ENCODE results near the gene JAKMIP3.
A peak's percentile ranks its signal among the peaks of the same experiment; 100 is the strongest.

Gene JAKMIP3

DNA sequence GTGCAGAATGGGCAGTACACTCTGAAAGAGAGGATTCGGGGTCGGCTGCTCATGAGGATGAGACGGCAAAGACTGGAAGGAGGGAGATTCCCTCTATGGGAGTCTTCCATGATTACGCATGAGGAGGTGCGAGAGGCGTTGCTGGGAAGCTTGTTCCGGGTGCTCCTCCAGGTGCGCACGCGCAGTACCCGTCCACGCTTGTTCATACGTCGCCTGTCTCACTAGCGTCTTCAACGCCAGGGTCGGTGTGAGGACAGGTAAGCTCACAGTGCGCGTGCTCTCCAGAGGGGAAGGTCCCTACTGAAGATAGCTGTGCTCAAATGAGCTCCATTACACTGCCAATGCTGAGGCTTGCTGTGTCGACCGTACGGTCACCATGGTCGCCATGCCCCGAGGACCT lies 44.7 kb upstream of the JAKMIP3 start:
- no peak for DNase-seq (ENCODE audit: extremely low spot score)
- CTCF ChIA-PET = interaction anchor here (1.0 kb wide), 1 partner anchor 135 kb away, joined by 4 read pairs; no protein-coding TSS in a partner anchor

DNA sequence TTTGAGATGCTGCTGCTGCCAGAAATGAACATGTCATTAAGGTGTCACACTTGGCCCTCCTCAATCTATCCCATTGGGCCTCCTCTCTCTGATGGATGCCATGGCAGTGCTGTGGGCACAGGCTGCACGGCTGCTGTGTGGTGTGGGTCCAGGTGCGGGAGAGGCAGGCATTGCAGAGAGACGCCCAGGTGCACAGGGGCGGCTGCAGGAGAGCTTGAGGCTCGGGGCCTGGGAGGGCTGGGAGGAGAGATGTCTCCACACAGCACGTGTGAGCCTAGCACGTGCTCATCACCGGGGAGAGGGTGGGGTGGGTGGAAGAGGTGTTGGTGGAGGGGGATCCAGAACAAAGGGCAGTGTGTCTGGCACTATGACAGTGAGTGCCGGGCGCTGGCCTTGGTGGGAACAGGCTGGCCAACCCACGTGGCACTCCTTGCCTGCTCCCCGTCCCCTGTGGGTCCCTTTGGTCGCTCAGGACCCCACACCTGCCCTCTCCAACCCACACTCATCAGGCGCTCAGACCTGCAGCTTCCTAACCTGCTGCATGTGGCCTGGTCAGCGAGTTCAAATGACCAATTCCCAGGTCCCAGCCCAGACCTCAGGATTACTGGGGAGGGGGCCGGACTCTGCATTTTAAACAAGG lies 44.1 kb upstream of the JAKMIP3 start:
- ChIA-PET CTCF (interaction anchor here (1.0 kb wide), 1 partner anchor 136 kb away, joined by 4 read pairs; no protein-coding TSS in a partner anchor), POLR2A (no interaction called here)
- TF ChIP-seq ELF4 (IDR thresholded peaks at IDR 0.05) (no peak), NFRKB (IDR thresholded peaks at IDR 0.05) (no peak), BHLHE40 (IDR thresholded peaks at IDR 0.05; ENCODE audit: borderline replicate concordance) (no peak), L3MBTL2 (conservative IDR thresholded peaks at IDR 0.05) (no peak), FOXK2 (IDR thresholded peaks at IDR 0.05) (no peak)
- DNase-seq (ENCODE audit: extremely low spot score) = no peak

More for the DNA sequence above, 44.7 kb upstream of the JAKMIP3 start:
- POLR2A ChIA-PET = no interaction called here
- TF ChIP-seq HDGF (IDR thresholded peaks at IDR 0.05; ENCODE audit: borderline replicate concordance) (no peak), CTBP1 (IDR thresholded peaks at IDR 0.05; ENCODE audit: borderline replicate concordance) (no peak), SP1 (IDR thresholded peaks at IDR 0.05) (no peak), LEF1 (IDR thresholded peaks at IDR 0.05; ENCODE audit: borderline replicate concordance) (no peak), ELF4 (IDR thresholded peaks at IDR 0.05) (no peak)
- TF ChIP-seq, protein P1, sequence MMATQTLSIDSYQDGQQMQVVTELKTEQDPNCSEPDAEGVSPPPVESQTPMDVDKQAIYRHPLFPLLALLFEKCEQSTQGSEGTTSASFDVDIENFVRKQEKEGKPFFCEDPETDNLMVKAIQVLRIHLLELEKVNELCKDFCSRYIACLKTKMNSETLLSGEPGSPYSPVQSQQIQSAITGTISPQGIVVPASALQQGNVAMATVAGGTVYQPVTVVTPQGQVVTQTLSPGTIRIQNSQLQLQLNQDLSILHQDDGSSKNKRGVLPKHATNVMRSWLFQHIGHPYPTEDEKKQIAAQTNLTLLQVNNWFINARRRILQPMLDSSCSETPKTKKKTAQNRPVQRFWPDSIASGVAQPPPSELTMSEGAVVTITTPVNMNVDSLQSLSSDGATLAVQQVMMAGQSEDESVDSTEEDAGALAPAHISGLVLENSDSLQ (IDR thresholded peaks at IDR 0.05) = no peak

DNA sequence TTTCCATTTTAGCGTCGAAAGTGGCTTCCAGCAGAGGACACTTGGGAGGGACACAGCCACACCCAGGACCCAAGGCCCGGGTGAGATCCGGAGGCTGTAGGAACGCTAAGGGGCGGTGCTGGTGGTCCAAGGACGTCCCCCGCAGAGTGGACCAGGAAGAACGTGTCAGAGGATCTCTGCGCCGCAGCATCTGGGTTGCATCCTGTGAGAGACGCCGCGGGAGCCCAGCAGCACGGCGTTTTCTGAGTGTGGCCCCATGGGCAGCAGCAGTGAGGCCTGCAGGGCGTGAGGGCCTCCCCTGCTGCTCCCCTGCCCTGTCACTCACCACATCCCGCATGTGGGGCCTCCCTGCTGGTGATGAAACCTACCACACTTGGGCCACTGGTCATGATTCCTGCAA lies 43.5 kb upstream of the JAKMIP3 start:
- ChIA-PET POLR2A (no interaction called here), CTCF (interaction anchor here (0.7 to 1.9 kb wide), 9 partner anchors 9 to 137 kb away, joined by 3 to 10 read pairs (median 4); no protein-coding TSS in a partner anchor)
- DNase-seq (ENCODE audit: extremely low spot score) = no peak
- TF ChIP-seq L3MBTL2 (conservative IDR thresholded peaks at IDR 0.05) (no peak), FOXM1 (IDR thresholded peaks at IDR 0.05; ENCODE audit: borderline replicate concordance) (no peak), HDGF (IDR thresholded peaks at IDR 0.05; ENCODE audit: borderline replicate concordance) (no peak), BHLHE40 (IDR thresholded peaks at IDR 0.05; ENCODE audit: borderline replicate concordance) (no peak), SUZ12 (IDR thresholded peaks at IDR 0.05) (no peak), LEF1 (IDR thresholded peaks at IDR 0.05; ENCODE audit: borderline replicate concordance) (no peak), ZNF384 (IDR thresholded peaks at IDR 0.05) (no peak), ELF4 (IDR thresholded peaks at IDR 0.05) (no peak), ARNT (IDR thresholded peaks at IDR 0.05) (no peak)
- TF ChIP-seq, protein P1 (IDR thresholded peaks at IDR 0.05) = no peak

DNA sequence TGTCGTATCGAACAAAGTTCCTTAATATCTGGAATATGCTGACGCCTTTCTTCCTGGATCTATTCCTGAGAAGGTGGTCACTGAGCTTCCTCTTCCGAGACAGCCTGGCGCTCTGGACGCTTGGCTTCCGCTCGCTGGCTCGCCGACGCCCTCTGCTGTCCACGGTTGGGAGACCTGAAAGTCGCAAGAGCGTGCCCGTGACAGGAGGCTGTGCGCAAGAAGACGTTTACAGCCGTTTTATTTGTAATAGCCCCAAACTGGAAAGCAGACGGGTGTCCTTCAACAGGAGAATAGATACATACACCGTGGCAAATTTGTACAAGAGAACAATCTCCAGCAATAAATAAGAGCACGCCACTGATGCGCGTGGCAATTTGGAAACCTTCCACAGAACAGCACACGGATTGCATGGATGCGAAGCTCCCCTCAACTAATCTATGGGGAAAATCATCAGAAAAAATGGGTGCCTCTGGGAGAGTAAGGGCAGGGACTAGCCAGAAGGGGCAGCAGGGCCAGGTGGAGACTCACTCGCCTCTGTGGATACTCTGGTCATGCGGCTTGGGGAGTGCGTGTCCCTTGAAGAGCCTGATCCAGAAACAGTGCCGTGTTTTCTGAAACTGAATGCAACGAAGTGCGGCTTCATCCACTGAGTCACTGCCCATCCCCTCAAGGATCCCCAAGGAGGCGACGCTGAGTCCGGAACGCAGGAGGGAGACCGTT lies 42.5 kb upstream of the JAKMIP3 start:
- TF ChIP-seq, protein P1 (IDR thresholded peaks at IDR 0.05) = peak; percentile 2; the same call in 1 of the 2 replicates
- TF ChIP-seq NFRKB (IDR thresholded peaks at IDR 0.05) (no peak), SUZ12 (IDR thresholded peaks at IDR 0.05) (no peak)
- CTCF ChIA-PET = interaction anchor here (0.5 to 1.9 kb wide), 27 partner anchors 8 to 1711 kb away, joined by 3 to 14 read pairs (median 4); partner anchors contain the start of gene BNIP3
- POLR2A ChIA-PET = no interaction called here
- DNase-seq (ENCODE audit: extremely low spot score) = peak; percentile 92

DNA sequence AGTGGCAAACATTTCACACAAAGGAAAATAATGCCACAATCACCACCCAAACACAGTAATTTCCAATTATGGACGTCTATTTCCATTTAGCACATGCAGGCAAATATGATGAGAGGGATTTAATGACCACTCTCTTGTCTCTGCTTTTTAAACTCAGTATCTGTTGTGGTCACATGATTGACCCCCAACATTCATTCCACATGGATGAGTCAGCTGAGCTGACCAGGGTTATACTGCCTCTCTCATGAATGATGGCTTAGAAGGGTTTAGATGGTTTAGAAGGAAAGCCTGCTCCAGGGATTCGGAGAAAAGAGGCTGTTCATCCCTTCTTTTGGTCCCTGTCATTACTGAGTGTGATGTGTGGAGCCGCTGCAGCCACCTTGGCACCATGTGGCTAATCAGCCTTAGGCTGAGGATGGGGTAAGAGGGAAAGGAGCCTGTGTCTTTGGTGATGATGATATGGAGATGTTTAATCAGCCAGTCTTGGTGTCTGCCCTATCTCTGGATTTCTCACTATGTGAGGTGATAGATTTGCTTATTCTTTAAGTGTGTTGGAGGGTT lies 38.2 kb upstream of the JAKMIP3 start:
- POLR2A ChIA-PET = no interaction called here
- no peak for DNase-seq (ENCODE audit: extremely low spot score)
- CTCF ChIA-PET = no interaction called here
- no peak for TF ChIP-seq BHLHE40 (IDR thresholded peaks at IDR 0.05; ENCODE audit: borderline replicate concordance)
- TF ChIP-seq L3MBTL2 (conservative IDR thresholded peaks at IDR 0.05) = no peak
- no peak for TF ChIP-seq CTBP1 (IDR thresholded peaks at IDR 0.05; ENCODE audit: borderline replicate concordance)
- TF ChIP-seq FOXK2 (IDR thresholded peaks at IDR 0.05) = no peak
- no peak for TF ChIP-seq ZNF384 (IDR thresholded peaks at IDR 0.05)
- no peak for TF ChIP-seq ELF4 (IDR thresholded peaks at IDR 0.05)
- no peak for TF ChIP-seq ARNT (IDR thresholded peaks at IDR 0.05)

DNA sequence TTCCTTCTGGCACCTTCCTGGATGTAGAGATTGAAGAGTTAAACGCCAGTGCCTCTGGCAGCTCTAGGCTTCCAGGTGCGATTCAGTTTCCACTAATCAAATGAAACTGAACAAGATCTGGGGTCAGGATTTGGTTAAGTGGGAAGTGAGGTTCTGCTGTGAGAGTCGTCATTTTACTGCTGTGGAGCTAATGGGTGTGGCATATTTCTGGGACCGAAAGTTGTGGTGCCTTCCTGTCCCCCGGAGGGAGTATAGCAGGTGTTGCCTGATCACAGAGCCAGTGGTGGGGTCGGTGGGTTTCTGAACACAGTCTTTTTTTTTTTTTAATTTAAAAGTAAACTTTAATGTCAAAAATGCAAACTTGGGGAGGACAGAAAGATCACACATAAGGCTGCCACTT lies 37.0 kb upstream of the JAKMIP3 start:
- CTCF ChIA-PET = no interaction called here
- TF ChIP-seq ARNT (IDR thresholded peaks at IDR 0.05) (no peak), TARDBP (IDR thresholded peaks at IDR 0.05) (no peak), CTBP1 (IDR thresholded peaks at IDR 0.05; ENCODE audit: borderline replicate concordance) (no peak), ELF4 (IDR thresholded peaks at IDR 0.05) (no peak), L3MBTL2 (conservative IDR thresholded peaks at IDR 0.05) (no peak), FOXM1 (IDR thresholded peaks at IDR 0.05; ENCODE audit: borderline replicate concordance) (no peak), FOXK2 (IDR thresholded peaks at IDR 0.05) (no peak), FOXA1 (IDR thresholded peaks at IDR 0.05) (no peak), SP1 (IDR thresholded peaks at IDR 0.05) (no peak), ZNF384 (IDR thresholded peaks at IDR 0.05) (no peak), SUZ12 (IDR thresholded peaks at IDR 0.05) (no peak)
- TF ChIP-seq, protein P1 (IDR thresholded peaks at IDR 0.05) = no peak
- DNase-seq (ENCODE audit: extremely low spot score) = no peak
- POLR2A ChIA-PET = no interaction called here

All from HEK293T (cell line).